Upper lobe of right lung (tissue), 1 donor: Measurements from ENCODE around the gene PCP2. TPM values are rescaled to one million over a fixed set of nuclear protein-coding genes. Genes with fewer than 3 reads are reported as not detected.

ENCODE experiments used
- ATAC-seq: fragments of 200-7000 bp; cut with Tn5 transposase; one replicate; pipeline ENCODE4 v1.9.1; 2020; ENCODE audit warnings: mild to moderate bottlenecking, moderate library complexity
- DNase-seq: peaks from one replicate; pipeline ENCODE4 v3.0.0-alpha.2; 2020
- H3K27ac ChIP-seq: fragments of 200-600 bp; one replicate; pipeline ENCODE4 v1.8.0; 2022
- H3K27me3 ChIP-seq: fragments of 200-600 bp; one replicate; pipeline ENCODE4 v1.8.0; 2022; ENCODE audit warnings: mild to moderate bottlenecking
- H3K36me3 ChIP-seq: fragments of 200-600 bp; one replicate; pipeline ENCODE4 v1.8.0; 2022
- H3K4me1 ChIP-seq: fragments of 200-600 bp; one replicate; pipeline ENCODE4 v1.8.0; 2022
- H3K4me3 ChIP-seq: fragments of 200-600 bp; one replicate; pipeline ENCODE4 v1.8.0; 2022; ENCODE audit warnings: mild to moderate bottlenecking
- H3K9me3 ChIP-seq: fragments of 200-600 bp; one replicate; pipeline ENCODE4 v1.8.0; 2022
- intact Hi-C: fragments of 100-400 bp; cut with DNase I; formaldehyde crosslinking; loops from one replicate; pipeline ENCODE4 v1.11.0; 2022
- total RNA-seq: library from RNA; stranded (reverse); fragmentation: NEBNext Ultra II Directional; extraction: Animal tissue kit (Norgen Biotek cat#: 25700); gene quantifications from one replicate; pipeline ENCODE4 v1.2.1, GENCODE V29; 2021
- TF ChIP-seq, protein P1 (sequence below): fragments of 200-600 bp; IDR thresholded peaks from one replicate; pipeline ENCODE4 v1.8.0; 2022; ENCODE audit warnings: antibody characterized with exemption
- donor health status: DM: no; HTN: yes; CAD: no; lungs with severe emphysema.

Gene PCP2
- total RNA-seq, 1 donor from 2014 or later, result 3.5 TPM

DNA sequence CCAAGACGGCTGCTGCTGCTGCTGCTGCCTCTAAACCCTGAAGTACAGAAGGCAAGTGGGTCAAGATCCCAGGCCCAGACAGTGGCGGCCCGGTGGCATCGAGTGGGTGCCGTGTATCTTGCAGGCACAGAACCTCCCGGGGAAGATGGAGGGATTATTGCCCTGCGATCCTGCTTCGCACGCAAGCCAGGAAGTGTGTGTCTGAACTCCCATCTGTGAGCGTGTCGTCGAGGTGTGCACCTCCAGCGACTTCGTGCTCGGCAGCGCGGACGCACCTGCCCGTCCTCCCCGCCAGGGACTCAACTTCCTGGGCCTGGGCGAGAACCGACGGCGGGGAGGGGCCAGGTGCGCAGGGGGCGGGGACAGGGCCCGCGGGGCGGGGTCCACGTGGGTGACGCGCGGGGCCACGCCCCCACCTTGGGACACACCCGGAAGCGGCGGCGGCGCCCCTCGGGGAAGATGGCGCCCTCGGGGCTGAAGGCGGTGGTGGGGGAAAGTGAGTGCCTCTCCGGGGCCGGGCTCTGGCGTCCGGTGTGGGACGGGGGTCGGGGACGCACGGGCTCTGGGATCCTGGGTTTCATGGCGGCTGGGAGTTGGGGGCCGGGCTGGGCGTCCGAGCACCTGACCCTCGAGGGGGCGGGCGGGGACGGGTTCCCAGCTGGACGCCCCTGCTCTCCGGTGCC lies 3.3 kb upstream of the PCP2 start, which contains the start of gene STXBP2:
Gene STXBP2 (plus strand): TSS at position 420 of the 683 bp plus-strand sequence. CDS start 40 bp downstream, at position 460.
- ATAC-seq (peak; percentile 96), DNase-seq (peak; percentile 94)
- Histone ChIP-seq H3K27me3 (peaks cover 5% of the 10 kb centered on the region), H3K4me1 (peaks cover 7% of the 10 kb centered on the region), H3K27ac (peak within 1 kb of the TSS; percentile 95), H3K36me3 (peaks cover 6% of the 10 kb centered on the region), H3K4me3 (peak within 1 kb of the TSS; percentile 82), H3K9me3 (no peaks in the 10 kb centered on the region)
- TF ChIP-seq, protein P1, sequence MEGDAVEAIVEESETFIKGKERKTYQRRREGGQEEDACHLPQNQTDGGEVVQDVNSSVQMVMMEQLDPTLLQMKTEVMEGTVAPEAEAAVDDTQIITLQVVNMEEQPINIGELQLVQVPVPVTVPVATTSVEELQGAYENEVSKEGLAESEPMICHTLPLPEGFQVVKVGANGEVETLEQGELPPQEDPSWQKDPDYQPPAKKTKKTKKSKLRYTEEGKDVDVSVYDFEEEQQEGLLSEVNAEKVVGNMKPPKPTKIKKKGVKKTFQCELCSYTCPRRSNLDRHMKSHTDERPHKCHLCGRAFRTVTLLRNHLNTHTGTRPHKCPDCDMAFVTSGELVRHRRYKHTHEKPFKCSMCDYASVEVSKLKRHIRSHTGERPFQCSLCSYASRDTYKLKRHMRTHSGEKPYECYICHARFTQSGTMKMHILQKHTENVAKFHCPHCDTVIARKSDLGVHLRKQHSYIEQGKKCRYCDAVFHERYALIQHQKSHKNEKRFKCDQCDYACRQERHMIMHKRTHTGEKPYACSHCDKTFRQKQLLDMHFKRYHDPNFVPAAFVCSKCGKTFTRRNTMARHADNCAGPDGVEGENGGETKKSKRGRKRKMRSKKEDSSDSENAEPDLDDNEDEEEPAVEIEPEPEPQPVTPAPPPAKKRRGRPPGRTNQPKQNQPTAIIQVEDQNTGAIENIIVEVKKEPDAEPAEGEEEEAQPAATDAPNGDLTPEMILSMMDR, result no peak
- intact Hi-C loops, result no loop called here

DNA sequence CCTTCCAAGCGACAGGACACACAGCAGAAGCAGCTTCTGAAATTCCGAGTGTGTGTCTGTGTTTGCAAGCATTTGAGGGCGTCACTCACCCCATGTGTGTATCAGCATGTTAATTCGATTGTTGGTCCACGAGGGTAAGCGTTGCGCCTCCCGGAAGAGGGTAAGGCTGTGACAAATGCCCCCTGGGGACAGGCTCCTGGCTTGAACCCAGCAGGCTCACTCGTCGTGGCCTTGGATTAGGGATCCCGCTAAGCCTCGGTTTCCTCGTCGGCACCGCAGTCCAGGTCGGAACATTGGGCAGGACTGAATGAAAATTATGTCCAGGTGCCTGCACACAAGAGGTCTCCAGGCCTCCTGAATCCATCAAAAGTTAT lies 2.8 kb upstream of the PCP2 start:
- DNase-seq, result no peak
- no peak for ATAC-seq
- TF ChIP-seq, protein P1, result no peak
- intact Hi-C loops, result no loop called here
- Histone ChIP-seq H3K4me3 (peak overlapping the region; percentile 82), H3K9me3 (no peaks in the 10 kb centered on the region), H3K36me3 (peaks cover 7% of the 10 kb centered on the region), H3K27ac (peak overlapping the region; percentile 95), H3K4me1 (peaks cover 7% of the 10 kb centered on the region), H3K27me3 (peaks cover 5% of the 10 kb centered on the region)

DNA sequence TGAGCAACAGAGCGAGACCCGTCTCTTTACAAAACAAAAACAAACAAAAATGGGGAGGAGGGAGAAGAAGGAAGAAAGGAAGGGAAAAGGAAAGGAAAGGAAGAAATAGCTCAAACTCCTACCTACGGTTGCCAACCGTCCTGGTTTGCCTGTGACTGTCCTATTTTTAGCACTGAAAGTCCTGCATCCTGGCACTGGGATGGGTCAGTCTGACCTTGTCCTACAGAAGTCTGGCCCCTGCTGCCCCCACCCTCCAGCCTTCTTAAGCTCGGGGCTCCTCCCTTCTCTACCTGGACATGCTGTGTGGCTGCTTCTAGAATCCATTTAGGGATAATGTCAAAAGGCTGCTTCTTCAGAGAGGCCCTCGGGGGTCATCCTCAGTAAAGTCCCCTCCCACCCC lies 2.2 kb upstream of the PCP2 start:
- no peak for ATAC-seq
- no peak for DNase-seq
- TF ChIP-seq, protein P1, result no peak
- Histone ChIP-seq H3K36me3 (peaks cover 7% of the 10 kb centered on the region), H3K4me1 (peaks cover 11% of the 10 kb centered on the region), H3K27me3 (peaks cover 5% of the 10 kb centered on the region), H3K9me3 (no peaks in the 10 kb centered on the region), H3K27ac (no peak overlapping the region), H3K4me3 (no peak overlapping the region)
- intact Hi-C loops, result no loop called here

DNA sequence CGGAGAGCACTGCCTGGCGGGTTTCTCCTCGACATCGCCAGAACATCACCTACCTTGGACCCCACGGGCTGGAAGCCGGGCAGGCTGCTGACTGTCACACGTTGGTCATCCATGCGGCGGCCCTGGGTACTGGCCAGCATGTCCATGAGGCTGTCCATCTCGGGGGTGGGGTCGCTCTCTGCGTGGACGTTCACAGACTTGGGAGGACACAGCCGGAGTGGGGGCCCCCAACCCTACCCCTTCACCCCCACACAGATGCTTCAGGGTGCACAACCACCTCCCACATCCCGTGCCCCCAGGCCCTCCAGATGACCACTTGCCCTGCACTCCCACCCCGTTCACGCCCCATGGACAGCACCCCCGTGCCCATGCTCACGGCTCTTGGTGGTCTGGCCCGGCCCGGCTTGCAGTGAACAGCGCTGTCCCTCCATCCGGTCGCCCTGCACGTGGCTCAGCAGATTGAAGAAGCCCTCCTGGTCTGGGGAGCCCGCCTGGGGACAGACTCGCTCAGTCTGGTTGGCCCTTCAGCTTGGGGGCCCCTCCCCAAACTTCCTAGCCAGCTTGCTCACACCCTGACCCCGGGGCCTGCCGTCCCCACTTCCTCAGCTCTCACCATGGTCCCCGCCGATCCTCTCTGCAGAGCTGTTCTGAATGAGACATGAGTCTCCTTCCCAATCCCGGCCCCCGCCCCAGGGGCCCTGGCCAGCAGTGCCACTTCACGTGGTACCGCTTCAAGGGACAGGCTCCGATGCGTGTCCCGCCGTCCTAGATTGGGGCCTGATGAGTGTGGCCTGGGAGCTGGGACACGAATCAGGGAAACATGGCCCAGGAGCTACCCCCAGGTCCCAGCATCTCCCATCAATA lies 947 bp downstream of the PCP2 start:
- no peak overlapping the region for H3K4me3 ChIP-seq
- peaks cover 18% of the 10 kb centered on the region for H3K4me1 ChIP-seq
- intact Hi-C loops, result no loop called here
- no peaks in the 10 kb centered on the region for H3K9me3 ChIP-seq
- H3K27me3 ChIP-seq, result no peaks in the 10 kb centered on the region
- DNase-seq (no peak), ATAC-seq (no peak)
- peaks cover 7% of the 10 kb centered on the region for H3K36me3 ChIP-seq
- H3K27ac ChIP-seq, result no peak overlapping the region
- TF ChIP-seq, protein P1, result no peak

DNA sequence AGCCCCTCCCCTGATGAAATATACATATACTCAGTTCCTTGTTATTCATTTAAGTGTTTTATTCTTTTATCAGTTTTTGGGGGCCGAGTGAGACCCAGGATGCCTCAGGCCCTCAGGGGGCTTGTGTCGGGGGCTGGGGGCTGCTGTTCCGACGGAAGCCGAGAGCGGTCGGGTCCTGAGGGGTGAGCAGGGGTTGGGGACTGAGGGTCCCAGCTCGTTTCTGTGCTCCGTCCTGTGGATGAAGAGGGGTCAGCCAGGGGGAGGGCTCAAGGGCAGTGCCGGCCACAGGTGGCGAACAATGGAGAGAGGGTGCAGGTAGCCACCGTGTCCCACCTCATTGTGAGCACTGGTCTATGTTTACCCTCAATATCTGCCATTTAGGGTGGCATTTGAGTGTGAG lies 1.9 kb downstream of the PCP2 start:
- Histone ChIP-seq H3K27ac (no peak overlapping the region), H3K9me3 (no peaks in the 10 kb centered on the region), H3K36me3 (peaks cover 14% of the 10 kb centered on the region), H3K4me3 (no peak overlapping the region), H3K27me3 (no peaks in the 10 kb centered on the region), H3K4me1 (peaks cover 18% of the 10 kb centered on the region)
- TF ChIP-seq, protein P1, result no peak
- intact Hi-C loops, result no loop called here
- DNase-seq (no peak), ATAC-seq (no peak)
